ENCODE results near the gene TRIM41. TPM values are rescaled to one million over a fixed set of nuclear protein-coding genes. Genes with fewer than 3 reads are reported as not detected.
A peak's percentile ranks its signal among the peaks of the same experiment; 100 is the strongest.

Gene TRIM41
- total and polyA plus RNA-seq, 2 of the 13 experiments (the other 11 are each of a cell fraction or from before 2014, with no cell fraction given) = 10.2 to 16.7 TPM

DNA sequence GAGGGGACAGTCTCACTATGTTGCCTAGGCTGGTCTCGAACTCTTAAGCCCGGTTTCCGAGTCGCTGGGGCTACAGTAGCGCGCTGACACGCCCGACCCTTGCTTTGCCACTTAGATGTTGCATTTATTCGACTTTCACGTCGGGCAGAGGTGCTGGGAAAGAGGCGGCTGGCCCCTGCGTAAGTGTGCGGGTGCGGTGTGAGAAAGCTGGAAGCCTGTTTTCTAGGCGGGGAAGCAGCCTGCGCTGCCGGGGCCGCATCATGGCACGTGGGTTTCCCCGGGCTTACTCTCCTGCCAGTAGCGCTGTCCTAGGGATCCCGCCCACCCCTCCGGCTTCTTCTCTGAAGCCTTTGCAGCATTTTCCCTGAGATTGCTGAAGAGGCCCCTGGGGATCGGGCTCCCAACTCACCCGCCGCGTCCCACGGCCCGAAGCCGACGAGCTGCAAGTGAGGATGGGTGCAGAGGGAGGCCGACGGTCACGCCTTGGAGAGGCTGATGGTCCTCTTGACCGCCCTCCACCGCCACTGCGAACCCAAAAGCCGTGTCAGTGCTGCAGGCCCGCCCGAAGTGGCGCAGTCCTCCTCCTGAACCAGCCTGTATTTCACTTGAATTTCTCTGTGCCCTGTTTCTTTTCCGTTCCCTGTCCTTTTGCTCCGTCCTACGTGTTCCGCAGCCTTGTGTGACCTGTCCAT is 5.8 kb upstream of the TRIM41 start (continued):
- TF ChIP-seq, protein P1, sequence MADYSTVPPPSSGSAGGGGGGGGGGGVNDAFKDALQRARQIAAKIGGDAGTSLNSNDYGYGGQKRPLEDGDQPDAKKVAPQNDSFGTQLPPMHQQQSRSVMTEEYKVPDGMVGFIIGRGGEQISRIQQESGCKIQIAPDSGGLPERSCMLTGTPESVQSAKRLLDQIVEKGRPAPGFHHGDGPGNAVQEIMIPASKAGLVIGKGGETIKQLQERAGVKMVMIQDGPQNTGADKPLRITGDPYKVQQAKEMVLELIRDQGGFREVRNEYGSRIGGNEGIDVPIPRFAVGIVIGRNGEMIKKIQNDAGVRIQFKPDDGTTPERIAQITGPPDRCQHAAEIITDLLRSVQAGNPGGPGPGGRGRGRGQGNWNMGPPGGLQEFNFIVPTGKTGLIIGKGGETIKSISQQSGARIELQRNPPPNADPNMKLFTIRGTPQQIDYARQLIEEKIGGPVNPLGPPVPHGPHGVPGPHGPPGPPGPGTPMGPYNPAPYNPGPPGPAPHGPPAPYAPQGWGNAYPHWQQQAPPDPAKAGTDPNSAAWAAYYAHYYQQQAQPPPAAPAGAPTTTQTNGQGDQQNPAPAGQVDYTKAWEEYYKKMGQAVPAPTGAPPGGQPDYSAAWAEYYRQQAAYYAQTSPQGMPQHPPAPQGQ (CRISPR knock-in tag; IDR thresholded peaks at IDR 0.05; ENCODE audit: borderline replicate concordance) = no peak
- TF ChIP-seq ZNF276 (CRISPR knock-in tag; IDR thresholded peaks at IDR 0.05; ENCODE audit: low read depth) (0 out of 2 replicates have a peak, but pooled peaks have one; percentile 31), SRY (CRISPR knock-in tag; IDR thresholded peaks at IDR 0.05) (no peak), THYN1 (CRISPR knock-in tag; IDR thresholded peaks at IDR 0.05; ENCODE audit: borderline replicate concordance, low read depth) (no peak), ZNF839 (CRISPR knock-in tag; IDR thresholded peaks at IDR 0.05; ENCODE audit: borderline replicate concordance) (no peak), SPEN (CRISPR knock-in tag; IDR thresholded peaks at IDR 0.05; ENCODE audit: low read depth) (peak; percentile 50; the same call in 1 of the 2 replicates), ZNF776 (CRISPR knock-in tag; IDR thresholded peaks at IDR 0.05) (peak; percentile 41; the same call in 1 of the 2 replicates), ZNF496 (CRISPR knock-in tag; IDR thresholded peaks at IDR 0.05; ENCODE audit: insufficient replicate concordance) (no peak), CBX5 (CRISPR knock-in tag; IDR thresholded peaks at IDR 0.05; ENCODE audit: borderline replicate concordance) (no peak), ZNF737 (CRISPR knock-in tag; IDR thresholded peaks at IDR 0.05; ENCODE audit: borderline replicate concordance) (0 out of 2 replicates have a peak, but pooled peaks have one; percentile 38), ZNF615 (CRISPR knock-in tag; IDR thresholded peaks at IDR 0.05; ENCODE audit: borderline replicate concordance) (no peak), TEF (CRISPR knock-in tag; IDR thresholded peaks at IDR 0.05) (no peak)
- TF ChIP-seq, protein P2, sequence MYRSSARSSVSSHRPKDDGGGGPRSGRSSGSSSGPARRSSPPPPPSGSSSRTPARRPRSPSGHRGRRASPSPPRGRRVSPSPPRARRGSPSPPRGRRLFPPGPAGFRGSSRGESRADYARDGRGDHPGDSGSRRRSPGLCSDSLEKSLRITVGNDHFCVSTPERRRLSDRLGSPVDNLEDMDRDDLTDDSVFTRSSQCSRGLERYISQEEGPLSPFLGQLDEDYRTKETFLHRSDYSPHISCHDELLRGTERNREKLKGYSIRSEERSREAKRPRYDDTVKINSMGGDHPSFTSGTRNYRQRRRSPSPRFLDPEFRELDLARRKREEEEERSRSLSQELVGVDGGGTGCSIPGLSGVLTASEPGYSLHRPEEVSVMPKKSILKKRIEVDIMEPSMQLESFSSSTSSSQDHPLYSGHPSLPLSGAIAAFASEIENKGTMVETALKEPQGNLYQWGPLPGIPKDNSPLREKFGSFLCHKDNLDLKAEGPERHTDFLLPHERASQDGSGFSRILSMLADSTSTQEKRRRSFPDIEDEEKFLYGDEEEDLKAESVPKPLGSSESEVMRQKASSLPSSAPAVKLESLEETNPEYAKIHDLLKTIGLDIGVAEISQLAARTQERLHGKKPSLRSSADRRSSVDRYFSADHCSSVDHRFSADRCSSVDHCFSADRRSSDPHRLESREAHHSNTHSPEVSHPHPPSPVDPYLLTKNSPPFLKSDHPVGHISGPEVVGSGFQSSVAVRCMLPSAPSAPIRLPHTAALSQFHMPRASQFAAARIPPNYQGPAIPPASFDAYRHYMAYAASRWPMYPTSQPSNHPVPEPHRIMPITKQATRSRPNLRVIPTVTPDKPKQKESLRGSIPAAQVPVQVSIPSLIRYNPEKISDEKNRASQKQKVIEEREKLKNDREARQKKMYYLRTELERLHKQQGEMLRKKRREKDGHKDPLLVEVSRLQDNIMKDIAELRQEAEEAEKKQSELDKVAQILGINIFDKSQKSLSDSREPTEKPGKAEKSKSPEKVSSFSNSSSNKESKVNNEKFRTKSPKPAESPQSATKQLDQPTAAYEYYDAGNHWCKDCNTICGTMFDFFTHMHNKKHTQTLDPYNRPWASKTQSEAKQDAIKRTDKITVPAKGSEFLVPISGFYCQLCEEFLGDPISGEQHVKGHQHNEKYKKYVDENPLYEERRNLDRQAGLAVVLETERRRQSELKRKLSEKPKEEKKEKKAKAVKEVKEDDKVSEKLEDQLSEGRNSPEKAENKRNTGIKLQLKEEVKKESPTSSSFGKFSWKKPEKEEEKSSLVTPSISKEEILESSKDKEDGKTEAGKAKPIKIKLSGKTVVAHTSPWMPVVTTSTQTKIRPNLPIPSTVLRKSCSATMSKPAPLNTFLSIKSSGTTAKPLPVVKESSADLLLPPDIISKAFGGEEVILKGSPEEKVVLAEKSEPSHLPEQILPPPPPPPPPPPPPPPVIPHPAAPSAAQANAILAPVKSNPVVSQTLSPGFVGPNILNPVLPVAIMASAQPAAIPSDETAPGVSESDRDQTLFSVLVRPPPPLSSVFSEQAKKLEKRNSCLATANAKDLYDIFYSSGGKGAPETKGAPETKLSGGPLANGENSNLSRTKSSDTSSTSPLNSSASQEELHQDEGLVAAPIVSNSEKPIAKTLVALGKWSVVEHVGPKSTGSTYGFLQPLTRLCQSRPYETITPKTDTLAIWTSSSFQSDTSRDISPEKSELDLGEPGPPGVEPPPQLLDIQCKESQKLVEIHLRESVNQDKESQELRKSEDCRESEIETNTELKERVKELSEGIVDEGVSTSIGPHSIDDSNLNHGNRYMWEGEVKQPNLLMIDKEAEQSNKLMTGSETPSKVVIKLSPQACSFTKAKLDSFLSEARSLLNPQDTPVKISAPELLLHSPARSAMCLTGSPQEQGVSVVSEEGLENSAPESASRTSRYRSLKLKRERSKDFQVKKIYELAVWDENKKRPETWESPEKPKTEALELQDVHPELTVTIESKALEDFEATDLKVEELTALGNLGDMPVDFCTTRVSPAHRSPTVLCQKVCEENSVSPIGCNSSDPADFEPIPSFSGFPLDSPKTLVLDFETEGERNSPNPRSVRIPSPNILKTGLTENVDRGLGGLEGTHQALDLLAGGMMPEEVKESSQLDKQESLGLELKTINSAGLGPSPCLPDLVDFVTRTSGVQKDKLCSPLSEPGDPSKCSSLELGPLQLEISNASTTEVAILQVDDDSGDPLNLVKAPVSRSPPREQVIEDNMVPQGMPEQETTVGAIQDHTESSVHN (CRISPR knock-in tag; IDR thresholded peaks at IDR 0.05) = no peak
- TF ChIP-seq, protein P3, sequence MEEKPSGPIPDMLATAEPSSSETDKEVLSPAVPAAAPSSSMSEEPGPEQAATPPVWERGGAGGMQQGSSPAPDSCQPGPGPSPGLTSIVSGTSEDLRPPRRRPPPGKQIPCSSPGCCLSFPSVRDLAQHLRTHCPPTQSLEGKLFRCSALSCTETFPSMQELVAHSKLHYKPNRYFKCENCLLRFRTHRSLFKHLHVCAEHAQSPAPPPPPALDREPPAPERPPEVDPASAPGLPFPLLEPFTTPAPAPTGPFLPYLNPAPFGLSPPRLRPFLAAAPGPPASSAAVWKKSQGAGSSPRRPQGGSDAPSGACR (CRISPR knock-in tag; IDR thresholded peaks at IDR 0.05) = no peak
